Tibial artery (tissue), 4 donors: ENCODE data around the gene SERAC1.

ENCODE experiments used
- DNase-seq, 2 donors: peaks; one replicate each; pipeline ENCODE4 v3.0.0-alpha.2; 2019
- H3K27ac ChIP-seq, 2 donors: fragments of 200-600 bp; sonication (generic) in 1 of 2; 1 replicate in 1 of 2; 2 replicates in 1 of 2; pipeline ENCODE4 v1.5.1; 2018 to 2019; ENCODE audit warnings: mild to moderate bottlenecking in 1 of 2
- H3K27me3 ChIP-seq, 2 donors: fragments of 200-600 bp; sonication (generic) in 1 of 2; one replicate each; pipeline versions ENCODE4 v1.5.1 to v1.6.0; 2016 to 2019
- H3K36me3 ChIP-seq, 3 donors: fragments of 200-600 bp; sonication (generic) in 2 of 3; one replicate each; pipeline ENCODE4 v1.5.1; 2016 to 2019; ENCODE audit warnings: mild to moderate bottlenecking in 2 of 3
- H3K4me1 ChIP-seq, 4 donors: fragments of 200-600 bp; sonication (generic) in 2 of 4; 1 replicate in 3 of 4; 2 replicates in 1 of 4; pipeline ENCODE4 v1.5.1; 2016 to 2019
- H3K4me3 ChIP-seq, 2 donors: fragments of 200-600 bp; sonication (generic) in 1 of 2; 1 replicate in 1 of 2; 2 replicates in 1 of 2; pipeline ENCODE4 v1.5.1; 2018 to 2019; ENCODE audit warnings: mild to moderate bottlenecking in 2 of 2
- H3K9me3 ChIP-seq, 3 donors: fragments of 200-600 bp; sonication (generic) in 1 of 3; one replicate each; pipeline ENCODE4 v1.5.1; 2016 to 2019
- intact Hi-C: fragments of 100-400 bp; cut with DNase I; formaldehyde crosslinking; loops from one replicate; pipeline ENCODE4 v1.15.0; 2023; ENCODE audit warnings: low total_unique reads
- TF ChIP-seq, protein P1 (sequence below), 2 experiments: fragments of 200-600 bp in 1 of 2; fragments of 450-650 bp in 1 of 2; IDR thresholded peaks; one replicate each; pipeline ENCODE4 v1.5.1; 2017 to 2019; ENCODE audit warnings: antibody characterized with exemption in 2 of 2, mild to moderate bottlenecking in 1 of 2, moderate library complexity in 1 of 2

The SERAC1 gene

GRCh38 chr6:158068156-158068892 lies 99.7 kb downstream of the SERAC1 start:
- TF ChIP-seq, protein P1, sequence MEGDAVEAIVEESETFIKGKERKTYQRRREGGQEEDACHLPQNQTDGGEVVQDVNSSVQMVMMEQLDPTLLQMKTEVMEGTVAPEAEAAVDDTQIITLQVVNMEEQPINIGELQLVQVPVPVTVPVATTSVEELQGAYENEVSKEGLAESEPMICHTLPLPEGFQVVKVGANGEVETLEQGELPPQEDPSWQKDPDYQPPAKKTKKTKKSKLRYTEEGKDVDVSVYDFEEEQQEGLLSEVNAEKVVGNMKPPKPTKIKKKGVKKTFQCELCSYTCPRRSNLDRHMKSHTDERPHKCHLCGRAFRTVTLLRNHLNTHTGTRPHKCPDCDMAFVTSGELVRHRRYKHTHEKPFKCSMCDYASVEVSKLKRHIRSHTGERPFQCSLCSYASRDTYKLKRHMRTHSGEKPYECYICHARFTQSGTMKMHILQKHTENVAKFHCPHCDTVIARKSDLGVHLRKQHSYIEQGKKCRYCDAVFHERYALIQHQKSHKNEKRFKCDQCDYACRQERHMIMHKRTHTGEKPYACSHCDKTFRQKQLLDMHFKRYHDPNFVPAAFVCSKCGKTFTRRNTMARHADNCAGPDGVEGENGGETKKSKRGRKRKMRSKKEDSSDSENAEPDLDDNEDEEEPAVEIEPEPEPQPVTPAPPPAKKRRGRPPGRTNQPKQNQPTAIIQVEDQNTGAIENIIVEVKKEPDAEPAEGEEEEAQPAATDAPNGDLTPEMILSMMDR (IDR thresholded peaks at IDR 0.05): no peak
- peaks cover 10 to 74% (median 34%) of the 10 kb centered on the region in 3 donors for H3K36me3 ChIP-seq
- DNase-seq: no peak
- intact Hi-C loops: no loop called here
- H3K27ac ChIP-seq: peak overlapping the region; percentile 53 to 71
- H3K9me3 ChIP-seq: no peaks in the 10 kb centered on the region
- H3K4me3 ChIP-seq: no peak overlapping the region
- peaks cover 0 to 17% (median 12%) of the 10 kb centered on the region in 4 donors for H3K4me1 ChIP-seq
- no peaks in the 10 kb centered on the region for H3K27me3 ChIP-seq

- TF ChIP-seq, protein P1 (IDR thresholded peaks at IDR 0.05): no peak
- Histone ChIP-seq H3K36me3 (peaks cover 6 to 77% (median 37%) of the 10 kb centered on the region in 3 donors), H3K27me3 (no peaks in the 10 kb centered on the region), H3K4me1 (peaks cover 0 to 17% (median 12%) of the 10 kb centered on the region in 4 donors), H3K4me3 (no peak overlapping the region), H3K27ac (peak overlapping the region in 1 of 2 donors; percentile 71), H3K9me3 (no peaks in the 10 kb centered on the region)
- intact Hi-C loops: no loop called here
- no peak for DNase-seq
These were observed 100.5 kb downstream of the SERAC1 start for GRCh38 chr6:158067436-158068015.

DNA sequence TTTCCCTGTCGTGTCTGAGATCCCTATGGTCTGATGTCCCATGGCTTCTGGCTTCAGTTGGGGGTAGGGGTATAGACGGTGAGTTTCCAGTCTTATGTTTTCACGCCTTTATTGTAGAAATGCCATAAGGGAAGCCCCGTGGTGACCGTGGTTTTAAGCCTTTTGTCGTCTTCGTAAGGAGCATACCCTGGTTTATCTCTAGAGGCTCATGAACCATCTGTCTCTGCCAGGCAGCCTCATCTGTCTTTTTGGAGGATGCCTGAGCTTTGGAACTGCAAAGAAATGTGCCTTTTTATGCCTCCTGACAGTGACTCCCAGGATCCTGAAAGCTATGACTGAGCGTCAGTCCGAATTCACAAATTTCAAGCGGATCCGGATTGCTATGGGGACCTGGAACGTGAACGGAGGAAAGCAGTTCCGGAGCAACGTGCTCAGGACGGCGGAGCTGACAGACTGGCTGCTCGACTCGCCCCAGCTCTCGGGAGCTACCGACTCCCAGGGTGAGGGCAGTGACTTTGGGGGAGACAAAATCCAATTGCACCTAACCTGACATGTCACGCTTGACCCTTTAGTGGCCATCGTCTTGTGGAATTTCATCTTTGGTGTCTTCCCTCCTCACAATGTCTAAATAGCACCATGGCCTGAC lies 101.8 kb downstream of the SERAC1 start:
- Histone ChIP-seq H3K27me3 (no peaks in the 10 kb centered on the region), H3K36me3 (peaks cover 6 to 70% (median 37%) of the 10 kb centered on the region in 3 donors), H3K27ac (no peak overlapping the region), H3K9me3 (no peaks in the 10 kb centered on the region), H3K4me1 (peaks cover 0 to 27% (median 15%) of the 10 kb centered on the region in 4 donors), H3K4me3 (no peak overlapping the region)
- intact Hi-C loops: no loop called here
- DNase-seq: no peak
- TF ChIP-seq, protein P1 (IDR thresholded peaks at IDR 0.05): no peak

GRCh38 chr6:158064725-158065251 lies 103.3 kb downstream of the SERAC1 start:
- Histone ChIP-seq H3K36me3 (peaks cover 6 to 55% (median 32%) of the 10 kb centered on the region in 3 donors), H3K4me1 (peaks cover 6 to 41% (median 29%) of the 10 kb centered on the region in 4 donors), H3K27ac (no peak overlapping the region), H3K9me3 (no peaks in the 10 kb centered on the region), H3K4me3 (no peak overlapping the region), H3K27me3 (no peaks in the 10 kb centered on the region)
- no peak for DNase-seq
- intact Hi-C loops: loop anchor here (5.0 kb wide), 1 partner anchor 82 kb away; the partner anchor contains the start of gene SYNJ2
- TF ChIP-seq, protein P1 (IDR thresholded peaks at IDR 0.05): no peak

GRCh38 chr6:158063736-158064135 lies 104.3 kb downstream of the SERAC1 start:
- no peaks in the 10 kb centered on the region for H3K9me3 ChIP-seq
- H3K36me3 ChIP-seq: peaks cover 6 to 47% (median 32%) of the 10 kb centered on the region in 3 donors
- TF ChIP-seq, protein P1 (IDR thresholded peaks at IDR 0.05): no peak
- H3K4me3 ChIP-seq: no peak overlapping the region
- DNase-seq: no peak
- no peaks in the 10 kb centered on the region for H3K27me3 ChIP-seq
- intact Hi-C loops: loop anchor here (5.0 kb wide), 1 partner anchor 81 kb away; the partner anchor contains the start of gene SYNJ2
- peaks cover 6 to 42% (median 35%) of the 10 kb centered on the region in 4 donors for H3K4me1 ChIP-seq
- no peak overlapping the region for H3K27ac ChIP-seq
